K562 (cell line): ENCODE measurements around the gene ABHD1. TPM values are rescaled to one million over a fixed set of nuclear protein-coding genes. Genes with fewer than 3 reads are reported as not detected.

ENCODE experiments used
- ATAC-seq: fragments of 200-7000 bp; cut with Tn5 transposase; 3 replicates; pipeline ENCODE4 v1.9.1; 2020; ENCODE audit warnings: moderate library complexity
- BruUV-seq: library from RNA; stranded (reverse); fragments of 400-500 nt; replicated peaks from 2 replicates; lab custom pipeline; 2021; lab: Mats Ljungman, UMichigan
- CTCF ChIA-PET: fragments of 300-600 bp; formaldehyde crosslinking; extraction: SDS; loops from one replicate; lab custom pipeline; 2021; ENCODE audit warnings: low intra/inter-chr PET ratio; lab: Yijun Ruan, JAX
- POLR2A ChIA-PET: fragments of 300-600, 350-650 bp; sonication (Branson Sonifier 250); formaldehyde crosslinking; extraction: SDS; loops from one replicate; lab custom pipeline; 2021; ENCODE audit warnings: antibody characterized with exemption, inconsistent platforms; lab: Yijun Ruan, JAX
- DNase-seq, 4 experiments: peaks; one replicate each; pipeline versions ENCODE4 v3.0.0 to v3.0.0-alpha.2; 2011 to 2018; ENCODE audit warnings: low spot score in 3 of 4, mixed read lengths in 3 of 4; ENCODE audit errors: extremely low read depth in 1 of 4
- FAIRE-seq: peaks from 2 replicates; lab custom pipeline; 2011; peaks lifted over from hg19 to GRCh38; lab: Jason Lieb, UNC
- H2AFZ ChIP-seq: 2 replicates; pipeline ENCODE4 v1.6.0; 2011; ENCODE audit warnings: low read depth, low read length, control low read depth, inconsistent platforms
- H3K27ac ChIP-seq: fragments of 200-600 bp; 3 replicates; pipeline ENCODE4 v1.8.0; 2011; ENCODE audit warnings: low read depth, mild to moderate bottlenecking, control low read depth, inconsistent platforms, low read length, moderate library complexity, mixed read lengths; ENCODE audit errors: extremely low read depth
- H3K27me3 ChIP-seq, 2 experiments: fragments of 300-600 bp in 1 of 2; 2 replicates in 1 of 2; 3 replicates in 1 of 2; pipeline versions ENCODE4 v1.6.0 to v1.8.0; 2011; ENCODE audit warnings: inconsistent platforms in 2 of 2, low read length in 2 of 2, mild to moderate bottlenecking in 1 of 2, mixed read lengths in 1 of 2, moderate library complexity in 1 of 2; ENCODE audit not compliant: control insufficient read depth in 2 of 2, insufficient read depth in 2 of 2
- H3K36me3 ChIP-seq: fragments of 300-600 bp; 3 replicates; pipeline ENCODE4 v1.8.0; 2011; ENCODE audit warnings: mild to moderate bottlenecking, low read length, inconsistent platforms; ENCODE audit not compliant: control insufficient read depth, insufficient read depth
- H3K4me1 ChIP-seq, 2 experiments: fragments of 200-600 bp in 1 of 2; replicated peaks in 1 of 2; 2 replicates in 1 of 2; 3 replicates in 1 of 2; pipeline versions ENCODE4 v1.5.1 to v1.8.0; 2011; ENCODE audit warnings: inconsistent platforms in 2 of 2, low read length in 2 of 2, mild to moderate bottlenecking in 1 of 2, mixed read lengths in 1 of 2, moderate library complexity in 1 of 2; ENCODE audit not compliant: control insufficient read depth in 2 of 2, insufficient read depth in 2 of 2
- H3K4me2 ChIP-seq: 2 replicates; pipeline ENCODE4 v1.6.1; 2011; ENCODE audit warnings: low read length, control low read depth, inconsistent platforms, mixed read lengths; ENCODE audit not compliant: insufficient read depth
- H3K4me3 ChIP-seq: fragments of 200-600 bp; sonication (generic), shearing (Covaris generic); 2 replicates; pipeline ENCODE4 v1.5.1; 2016; ENCODE audit warnings: control low read depth, inconsistent platforms
- H3K79me2 ChIP-seq: fragments of 200-600 bp; 3 replicates; pipeline ENCODE4 v1.8.0; 2011; ENCODE audit warnings: low read length, inconsistent platforms; ENCODE audit not compliant: control insufficient read depth, insufficient read depth
- H3K9ac ChIP-seq, 2 experiments: 2 replicates each; pipeline versions ENCODE4 v1.6.0 to v1.6.1; 2011; ENCODE audit warnings: low read depth in 2 of 2, low read length in 2 of 2, control low read depth in 1 of 2, inconsistent platforms in 1 of 2, mild to moderate bottlenecking in 1 of 2, mixed read lengths in 1 of 2; ENCODE audit not compliant: insufficient read depth in 1 of 2
- H3K9me1 ChIP-seq: one replicate; pipeline ENCODE4 v1.6.0; 2011; ENCODE audit warnings: inconsistent platforms, mild to moderate bottlenecking, low read length, moderate library complexity; ENCODE audit not compliant: control insufficient read depth, insufficient read depth
- H3K9me3 ChIP-seq: replicated peaks from 2 replicates; pipeline ENCODE4 v1.5.1; 2011; ENCODE audit warnings: low read depth, low read length, inconsistent platforms; ENCODE audit not compliant: control insufficient read depth, insufficient read depth
- H4K20me1 ChIP-seq: replicated peaks from 2 replicates; pipeline ENCODE4 v1.6.1; 2011; ENCODE audit warnings: low read length, inconsistent platforms, mixed read lengths; ENCODE audit not compliant: control insufficient read depth, insufficient read depth
- BDP1 ChIP-seq: IDR thresholded peaks from 3 replicates; pipeline ENCODE4 v1.6.1; 2011; ENCODE audit not compliant: insufficient read length, insufficient read depth
- HIVEP1 ChIP-seq: fragments of 250-450 bp; sonication (Bioruptor Pico); IDR thresholded peaks from 2 replicates; pipeline ENCODE4 v1.4.0; 2020; ENCODE audit warnings: mild to moderate bottlenecking
- HNRNPLL ChIP-seq: fragments of 200-400 bp; formaldehyde crosslinking; IDR thresholded peaks from 2 replicates; pipeline ENCODE4 v1.6.1; 2017; ENCODE audit warnings: low read length, low read depth, mild to moderate bottlenecking; ENCODE audit not compliant: poor library complexity, severe bottlenecking
- POLR2G ChIP-seq: fragments of 200-400 bp; formaldehyde crosslinking; IDR thresholded peaks from 2 replicates; pipeline ENCODE4 v1.6.1; 2017; ENCODE audit warnings: low read depth, mild to moderate bottlenecking, antibody characterized with exemption, low read length, moderate library complexity
- WGBS: fragments of 100-300 bp; shearing (Covaris generic); methylation state at CpG from one replicate; pipeline ENCODE4 v1.1.6; 2016; ENCODE audit warnings: low coverage, mixed read lengths; ENCODE audit not compliant: insufficient coverage; ENCODE audit errors: missing lambda C conversion rate; 5-methylcytosine and 5-hydroxymethylcytosine counted together
- in situ Hi-C: fragments of 300-500 bp; cut with MboI; formaldehyde crosslinking; loops from 4 replicates; pipeline ENCODE4 v1.15.0; 2018; ENCODE audit warnings: inconsistent platforms, mixed read lengths
- intact Hi-C: fragments of 100-400 bp; cut with micrococcal nuclease; formaldehyde crosslinking; loops from 2 replicates; pipeline ENCODE4 v1.14.2; 2022
- polyA plus RNA-seq, 8 experiments: library from polyadenylated mRNA; depleted of rRNA in 4 of 8; stranded (reverse) in 5 of 8; unstranded in 3 of 8; fragments of >200 nt; fragmentation: Nextera tagmentation in 2 of 8; fragmentation: Illumina TruSeq in 1 of 8; extraction: Ambion mirVana in 2 of 8; extraction: Trizol in 1 of 8; gene quantifications; 2 replicates each; pipeline versions ENCODE4 v1.2.1 to v1.2.3, GENCODE V29; 2011 to 2014; ENCODE audit warnings: inconsistent platforms in 1 of 8, missing spikeins in 1 of 8
- total RNA-seq, 7 experiments: library from RNA; depleted of rRNA in 6 of 7; stranded (reverse); fragments of >200 nt in 6 of 7; fragmentation: Illumina TruSeq in 2 of 7; extraction: Trizol in 2 of 7; gene quantifications; 2 replicates each; pipeline versions ENCODE4 v1.2.1 to v1.2.3, GENCODE V29; 2011 to 2021; ENCODE audit warnings: low replicate concordance in 1 of 7
- TF ChIP-seq, protein P1 (sequence below), 2 experiments: fragments of 450-650 bp; formaldehyde crosslinking in 1 of 2; IDR thresholded peaks; 2 replicates each; pipeline versions ENCODE4 v1.4.0 to v1.6.1; 2014 to 2020; ENCODE audit warnings: mild to moderate bottlenecking in 2 of 2, borderline replicate concordance in 1 of 2, low read depth in 1 of 2

The ABHD1 gene
- total and polyA plus RNA-seq, 9 of the 15 experiments (the other 6 are each of a cell fraction or from before 2014, with no cell fraction given) = 0.10 to 0.16 (median 0.11) TPM; not detected in 5

DNA sequence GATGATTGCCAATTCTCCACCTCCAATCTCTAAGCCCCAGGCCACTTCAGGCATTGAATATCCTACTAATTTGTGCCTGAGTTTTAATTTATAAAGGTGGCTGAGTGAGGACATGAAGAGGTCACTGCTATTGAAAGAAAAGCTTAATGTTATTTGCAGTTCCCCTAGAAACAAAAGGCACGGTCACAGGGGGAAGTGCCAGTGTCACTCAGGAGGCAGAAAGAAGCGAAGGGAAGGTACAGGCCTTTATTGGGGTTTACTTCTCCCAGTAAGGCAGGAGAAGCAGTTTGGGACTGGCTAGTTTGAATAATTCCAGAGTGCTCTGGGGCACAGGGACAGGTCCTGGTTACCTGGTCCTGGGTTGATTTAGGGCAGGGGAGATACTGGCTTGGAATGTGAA is 1.7 kb upstream of the ABHD1 start:
- BruUV-seq = no TSS peak
- POLR2A ChIA-PET = interaction anchor here (0.7 to 0.8 kb wide), 2 partner anchors 180 to 353 kb away, joined by 3 read pairs; no protein-coding TSS in a partner anchor
- no peak overlapping the region for H3K9ac ChIP-seq
- no peak for DNase-seq
- no peaks in the 10 kb centered on the region for H4K20me1 ChIP-seq
- H3K4me3 ChIP-seq = no peak overlapping the region
- no peaks in the 10 kb centered on the region for H3K9me1 ChIP-seq
- peaks cover 7 to 11% of the 10 kb centered on the region in 2 experiments; a peak in 4 of 5 replicates for H3K27me3 ChIP-seq
- TF ChIP-seq BDP1 (no peak), HIVEP1 (CRISPR knock-in tag) (no peak)
- TF ChIP-seq, all 486 proteins: peak for 0
- Histone ChIP-seq H2AFZ (no peak overlapping the region), H3K4me2 (no peak overlapping the region), H3K27ac (no peak overlapping the region), H3K4me1 (peaks cover 10 to 23% of the 10 kb centered on the region in 2 experiments; a peak in 4 of 5 replicates), H3K9me3 (no peaks in the 10 kb centered on the region), H3K36me3 (no peaks in the 10 kb centered on the region), H3K79me2 (no peaks in the 10 kb centered on the region)
- CTCF ChIA-PET = no interaction called here
- FAIRE-seq = no peak
- intact Hi-C loops = no loop called here
- 27% methylated on average over 2 of the region's 2 CpGs for WGBS
- ATAC-seq = no peak
- in situ Hi-C loops = no loop called here

DNA sequence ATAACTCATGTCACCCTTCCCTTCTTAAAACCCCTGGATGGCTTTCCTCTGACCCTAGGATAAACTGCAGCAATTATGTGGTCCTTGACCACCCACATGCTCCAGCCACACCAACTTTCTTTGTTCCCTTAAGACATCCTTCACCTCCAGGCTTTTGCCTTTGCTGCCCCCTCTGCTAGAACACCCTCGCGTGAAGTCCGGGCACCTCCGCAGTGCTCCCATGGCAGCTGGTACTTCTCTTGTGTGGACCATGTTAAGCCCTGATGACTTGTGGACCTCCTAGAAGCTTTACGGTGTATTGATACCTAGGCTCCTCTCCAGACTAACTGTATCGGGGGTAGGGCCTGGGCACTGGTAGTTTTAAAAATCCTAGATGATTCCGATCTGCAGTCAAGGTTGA is 824 bp upstream of the ABHD1 start:
- Histone ChIP-seq H3K9me1 (no peaks in the 10 kb centered on the region), H3K27me3 (peaks cover 7 to 11% of the 10 kb centered on the region in 2 experiments; a peak in 4 of 5 replicates), H3K9ac (no peak overlapping the region), H4K20me1 (no peaks in the 10 kb centered on the region), H2AFZ (peak overlapping the region; percentile 98), H3K9me3 (no peaks in the 10 kb centered on the region), H3K27ac (no peak overlapping the region), H3K4me1 (peaks cover 10 to 23% of the 10 kb centered on the region in 2 experiments; a peak in 4 of 5 replicates), H3K4me3 (no peak overlapping the region), H3K79me2 (no peaks in the 10 kb centered on the region), H3K36me3 (no peaks in the 10 kb centered on the region), H3K4me2 (peak overlapping the region; percentile 82)
- DNase-seq (no peak), ATAC-seq (no peak), FAIRE-seq (no peak)
- peak; percentile 1 for TF ChIP-seq HNRNPLL
- TF ChIP-seq, protein P1, sequence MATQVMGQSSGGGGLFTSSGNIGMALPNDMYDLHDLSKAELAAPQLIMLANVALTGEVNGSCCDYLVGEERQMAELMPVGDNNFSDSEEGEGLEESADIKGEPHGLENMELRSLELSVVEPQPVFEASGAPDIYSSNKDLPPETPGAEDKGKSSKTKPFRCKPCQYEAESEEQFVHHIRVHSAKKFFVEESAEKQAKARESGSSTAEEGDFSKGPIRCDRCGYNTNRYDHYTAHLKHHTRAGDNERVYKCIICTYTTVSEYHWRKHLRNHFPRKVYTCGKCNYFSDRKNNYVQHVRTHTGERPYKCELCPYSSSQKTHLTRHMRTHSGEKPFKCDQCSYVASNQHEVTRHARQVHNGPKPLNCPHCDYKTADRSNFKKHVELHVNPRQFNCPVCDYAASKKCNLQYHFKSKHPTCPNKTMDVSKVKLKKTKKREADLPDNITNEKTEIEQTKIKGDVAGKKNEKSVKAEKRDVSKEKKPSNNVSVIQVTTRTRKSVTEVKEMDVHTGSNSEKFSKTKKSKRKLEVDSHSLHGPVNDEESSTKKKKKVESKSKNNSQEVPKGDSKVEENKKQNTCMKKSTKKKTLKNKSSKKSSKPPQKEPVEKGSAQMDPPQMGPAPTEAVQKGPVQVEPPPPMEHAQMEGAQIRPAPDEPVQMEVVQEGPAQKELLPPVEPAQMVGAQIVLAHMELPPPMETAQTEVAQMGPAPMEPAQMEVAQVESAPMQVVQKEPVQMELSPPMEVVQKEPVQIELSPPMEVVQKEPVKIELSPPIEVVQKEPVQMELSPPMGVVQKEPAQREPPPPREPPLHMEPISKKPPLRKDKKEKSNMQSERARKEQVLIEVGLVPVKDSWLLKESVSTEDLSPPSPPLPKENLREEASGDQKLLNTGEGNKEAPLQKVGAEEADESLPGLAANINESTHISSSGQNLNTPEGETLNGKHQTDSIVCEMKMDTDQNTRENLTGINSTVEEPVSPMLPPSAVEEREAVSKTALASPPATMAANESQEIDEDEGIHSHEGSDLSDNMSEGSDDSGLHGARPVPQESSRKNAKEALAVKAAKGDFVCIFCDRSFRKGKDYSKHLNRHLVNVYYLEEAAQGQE (IDR thresholded peaks at IDR 0.05; ENCODE audit: borderline replicate concordance) = no peak
- TF ChIP-seq, protein P1 (CRISPR knock-in tag; IDR thresholded peaks at IDR 0.05; ENCODE audit: low read depth) = no peak
- TF ChIP-seq POLR2G = no peak
- 58% methylated on average over 7 of the region's 7 CpGs for WGBS
- intact Hi-C loops = no loop called here
- in situ Hi-C loops = no loop called here
- CTCF ChIA-PET = no interaction called here
- no TSS peak for BruUV-seq
- POLR2A ChIA-PET = interaction anchor here (0.7 to 4.1 kb wide), 4 partner anchors 10 to 354 kb away, joined by 3 to 17 read pairs (median 3); no protein-coding TSS in a partner anchor
